GM21390 (cell line): ENCODE measurements around the gene NECTIN3.
A peak's percentile ranks its signal among the peaks of the same experiment; 100 is the strongest.

ENCODE experiments used
- ATAC-seq: cut with Tn5 transposase; IDR thresholded peaks from one replicate; pipeline ENCODE4 v1.9.1; 2021; ENCODE audit not compliant: unreplicated experiment

The NECTIN3 gene

GRCh38 chr3:111071257-111072030 lies at the start of gene NECTIN3:
Gene NECTIN3, plus strand, starts transcription at chr3:111071816. Its CDS starts 202 bp downstream, at chr3:111072018.
- peak; percentile 83 for ATAC-seq

DNA sequence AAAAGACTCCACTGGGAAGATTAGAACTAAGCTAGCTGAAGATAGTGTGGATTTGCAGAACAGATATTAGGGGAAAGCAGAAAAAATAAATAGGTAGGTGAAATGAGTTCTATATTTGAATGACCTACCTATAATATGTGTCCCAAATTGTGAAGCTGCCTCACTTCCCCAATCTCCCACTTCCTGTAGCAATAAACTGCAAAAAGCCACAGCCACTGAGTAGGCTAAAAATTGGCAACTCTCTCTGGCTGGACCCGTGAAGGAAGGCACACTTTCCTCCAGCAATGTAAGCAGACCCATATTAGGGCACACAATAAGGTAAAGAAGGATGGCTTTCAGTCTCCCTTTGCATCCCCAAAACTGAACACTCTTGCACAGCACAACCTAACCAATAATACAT lies 43.7 kb upstream of the NECTIN3 start:
- no peak for ATAC-seq

- no peak for ATAC-seq
Measured at GRCh38 chr3:111031538-111031937, 40.1 kb upstream of the NECTIN3 start.

GRCh38 chr3:111032677-111033076 lies 38.9 kb upstream of the NECTIN3 start:
- ATAC-seq, result no peak

DNA sequence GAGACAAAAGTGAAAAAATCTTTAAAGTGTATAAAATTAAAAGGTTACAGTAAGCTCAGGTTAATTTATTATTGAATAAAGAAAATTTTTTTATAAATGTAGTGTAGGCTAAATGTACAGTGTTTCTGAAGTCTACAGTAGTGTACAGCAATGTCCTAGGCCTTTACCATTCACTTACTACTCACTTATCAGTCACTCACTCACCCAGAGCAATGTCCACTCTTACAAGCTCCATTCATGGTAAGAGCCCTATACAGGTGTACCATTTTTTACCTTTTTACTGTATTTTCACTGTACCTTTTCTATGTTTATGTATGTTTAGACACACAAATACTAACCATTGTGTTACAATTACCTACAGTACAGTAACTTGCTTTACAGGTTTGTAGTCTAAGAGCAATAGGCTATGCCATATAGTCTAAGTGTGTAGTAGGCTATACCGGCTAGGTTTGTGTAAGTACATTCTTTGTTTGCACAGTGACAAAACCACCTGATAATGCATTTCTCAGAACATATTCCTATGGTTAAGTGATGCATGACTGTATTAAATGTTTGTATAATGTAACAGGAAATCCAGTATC lies 38.1 kb upstream of the NECTIN3 start:
- no peak for ATAC-seq

- no peak for ATAC-seq
Measured at GRCh38 chr3:111035316-111035715, 36.3 kb upstream of the NECTIN3 start.

DNA sequence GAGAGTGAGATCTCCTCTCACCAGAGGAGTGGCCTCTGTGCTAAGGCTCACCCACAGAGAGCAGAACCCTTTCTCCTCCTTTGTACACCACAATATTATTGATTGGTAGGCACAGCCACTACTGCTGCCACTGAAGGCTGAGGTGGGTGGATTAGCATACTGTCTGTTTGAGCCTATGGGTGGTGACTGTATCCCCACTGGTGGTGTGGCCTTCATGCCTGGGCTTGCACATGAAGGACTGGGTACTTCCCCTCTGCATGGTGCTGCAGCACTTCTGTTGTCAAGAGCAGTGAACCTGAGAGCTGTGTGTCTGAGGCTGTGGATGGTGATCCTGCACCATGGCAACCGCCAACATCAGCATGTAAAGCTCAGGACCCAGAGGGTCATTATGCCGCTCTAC lies 35.7 kb upstream of the NECTIN3 start:
- ATAC-seq, result no peak

GRCh38 chr3:111040959-111041358 lies 30.7 kb upstream of the NECTIN3 start:
- no peak for ATAC-seq

GRCh38 chr3:111045564-111045963 lies 26.1 kb upstream of the NECTIN3 start:
- ATAC-seq, result no peak

- ATAC-seq, result no peak
Measured at GRCh38 chr3:111047042-111047441, 24.6 kb upstream of the NECTIN3 start.

DNA sequence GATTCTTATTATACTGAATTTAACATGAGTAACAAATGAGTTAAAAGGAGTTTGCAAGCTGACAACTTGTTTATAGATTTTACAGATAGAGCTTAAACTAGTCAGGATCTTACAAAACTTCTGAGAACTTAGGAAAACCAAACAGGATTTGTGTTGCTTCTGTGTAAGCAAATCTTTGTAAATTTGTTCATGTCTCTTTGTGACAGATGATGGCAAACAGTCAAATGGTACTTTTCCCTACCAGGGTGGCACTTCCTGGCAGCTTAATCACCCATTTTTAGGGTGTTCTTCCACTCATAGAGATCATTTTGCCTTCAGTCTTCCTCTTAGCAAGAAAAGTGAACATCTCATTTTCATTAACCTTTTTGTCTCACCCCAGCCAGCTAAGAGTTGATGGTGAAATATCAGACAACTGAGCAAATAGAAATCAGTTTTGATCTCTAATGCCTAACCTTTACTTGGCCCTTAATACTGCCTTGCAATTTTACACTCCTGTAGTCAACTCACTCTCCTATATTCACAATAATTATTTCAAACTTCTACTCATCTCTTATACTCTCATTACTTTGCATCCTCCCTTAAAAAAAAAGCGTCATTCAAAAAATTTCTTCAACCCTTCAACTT lies 23.7 kb upstream of the NECTIN3 start:
- no peak for ATAC-seq

- no peak for ATAC-seq
Measured at GRCh38 chr3:111051354-111051753, 20.3 kb upstream of the NECTIN3 start.

DNA sequence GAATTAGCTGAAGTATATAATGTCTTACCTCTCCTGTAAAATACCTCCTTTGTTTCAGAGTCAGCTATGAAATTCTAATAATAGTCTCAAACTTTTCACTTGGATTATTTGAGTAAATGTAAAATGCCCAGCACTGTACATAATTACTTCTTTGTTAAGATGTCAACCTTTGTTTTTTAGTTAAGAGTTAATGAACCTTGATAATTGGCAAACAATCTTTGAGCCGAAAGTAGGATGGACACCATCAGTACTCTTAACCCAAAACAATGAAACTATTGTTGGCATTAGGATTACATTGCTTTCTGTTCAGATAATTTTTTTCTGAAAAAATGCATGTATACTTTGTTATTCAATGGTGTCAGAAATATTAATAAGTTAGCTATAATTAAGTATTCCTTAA lies 3.0 kb upstream of the NECTIN3 start:
- no peak for ATAC-seq

DNA sequence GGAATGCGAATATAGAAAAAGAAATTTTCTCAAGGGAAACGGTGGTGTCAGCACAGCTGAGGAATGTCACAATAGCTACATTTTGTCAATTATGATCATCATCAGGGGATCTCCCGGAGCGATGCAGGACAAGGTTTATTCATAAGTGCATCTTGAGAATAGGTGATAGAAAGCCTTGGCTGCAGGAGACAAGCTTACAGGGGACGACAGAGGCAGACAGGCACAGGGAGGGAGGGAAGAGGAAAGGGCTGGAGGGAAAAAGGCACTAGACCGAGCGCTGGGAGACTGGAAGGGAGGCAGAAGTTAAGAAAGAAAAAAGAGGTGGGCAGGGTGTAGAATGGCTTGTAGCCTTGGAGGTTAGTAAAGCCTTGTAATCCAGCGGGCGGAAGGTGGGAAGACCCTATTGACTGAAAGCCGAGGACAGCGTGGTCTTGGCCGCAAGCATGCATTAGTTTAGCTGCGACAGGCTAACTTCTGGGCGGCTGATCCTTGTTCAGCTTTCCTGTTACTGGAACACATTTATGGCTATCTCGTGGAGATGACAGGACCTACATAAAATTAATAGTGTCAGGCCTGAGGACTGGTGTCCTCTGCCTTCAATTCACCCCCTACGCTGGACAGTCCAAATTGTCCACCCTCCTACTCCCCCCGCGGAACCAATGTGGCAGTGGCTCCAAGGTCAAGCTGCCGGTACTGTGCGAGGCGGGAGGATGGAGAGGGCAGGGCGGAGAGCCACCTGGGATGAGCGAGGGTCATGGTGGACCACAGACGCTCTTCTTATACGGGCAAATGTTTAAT lies 1.4 kb upstream of the NECTIN3 start:
- no peak for ATAC-seq

- ATAC-seq, result peak; percentile 8
Measured at GRCh38 chr3:111070772-111071256, 802 bp upstream of the NECTIN3 start.

GRCh38 chr3:111072031-111072921 lies 660 bp downstream of the NECTIN3 start:
- ATAC-seq, result peak; percentile 32

DNA sequence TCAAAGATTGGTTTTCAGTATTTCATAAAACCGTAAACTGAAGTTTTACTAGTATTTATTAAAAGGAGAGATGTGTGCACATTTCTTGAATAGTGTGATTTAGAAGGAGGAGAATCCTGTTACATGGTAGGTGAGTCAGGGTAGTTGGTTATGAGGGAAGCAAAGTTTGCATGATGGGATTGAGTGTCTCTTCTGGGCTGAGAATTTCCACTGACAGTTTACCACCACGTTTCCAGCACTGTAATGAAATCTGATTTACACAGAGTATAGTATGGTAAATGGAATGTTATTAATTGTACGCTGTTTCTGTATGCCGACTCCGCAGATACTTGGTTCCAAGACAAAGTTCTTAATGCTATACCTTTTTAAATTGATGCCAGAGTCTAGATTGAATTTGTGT lies 1.6 kb downstream of the NECTIN3 start:
- ATAC-seq, result no peak

DNA sequence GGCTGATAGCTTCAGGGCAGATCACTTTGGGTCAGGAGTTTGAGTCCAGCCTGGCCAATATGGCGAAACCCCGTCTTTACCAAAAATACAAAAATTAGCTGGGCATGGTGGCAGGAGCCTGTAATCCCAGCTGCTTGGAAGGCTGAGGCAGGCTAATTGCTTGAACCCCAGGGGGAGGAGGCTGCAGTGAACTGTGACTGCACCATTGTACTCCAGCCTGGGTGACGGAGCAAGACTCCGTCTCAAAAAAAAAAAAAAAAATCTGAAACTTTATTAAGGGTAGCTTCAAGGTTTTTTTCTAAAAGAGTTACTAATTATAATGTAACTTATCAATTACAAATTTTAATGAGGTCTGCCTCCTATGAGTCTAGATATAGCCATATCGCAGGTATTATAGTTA lies 5.1 kb downstream of the NECTIN3 start:
- no peak for ATAC-seq

DNA sequence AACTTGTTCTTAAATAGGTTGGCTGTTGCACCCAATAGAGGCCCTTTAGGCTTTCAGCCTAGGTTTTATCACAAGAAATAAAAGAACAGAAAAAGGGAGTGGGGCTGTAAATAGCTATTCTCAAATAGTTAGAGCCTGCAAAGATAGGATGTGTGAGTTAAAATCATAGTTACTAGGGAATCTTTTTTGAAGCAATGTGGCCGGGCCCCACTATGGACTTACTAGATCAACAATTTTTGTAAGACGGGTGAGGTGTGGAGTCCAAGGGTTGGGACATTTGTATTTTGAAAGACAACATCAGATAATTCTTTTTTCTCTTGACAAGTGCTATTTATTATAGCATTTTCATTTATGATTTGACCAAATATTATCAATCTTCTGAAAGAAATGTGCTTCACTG lies 5.8 kb downstream of the NECTIN3 start:
- ATAC-seq, result no peak

GRCh38 chr3:111080413-111080812 lies 8.8 kb downstream of the NECTIN3 start:
- ATAC-seq, result no peak
